ENCODE data around the gene GTF2I. TPM values are rescaled to one million over a fixed set of nuclear protein-coding genes. Genes with fewer than 3 reads are reported as not detected.
"Not testable (repeated sequence)": the region's sequence is repeated elsewhere in the genome, so short reads cannot be mapped to it uniquely, and the experiment has no call there.

The GTF2I gene
- polyA plus RNA-seq, 1 donor = 166 TPM

DNA sequence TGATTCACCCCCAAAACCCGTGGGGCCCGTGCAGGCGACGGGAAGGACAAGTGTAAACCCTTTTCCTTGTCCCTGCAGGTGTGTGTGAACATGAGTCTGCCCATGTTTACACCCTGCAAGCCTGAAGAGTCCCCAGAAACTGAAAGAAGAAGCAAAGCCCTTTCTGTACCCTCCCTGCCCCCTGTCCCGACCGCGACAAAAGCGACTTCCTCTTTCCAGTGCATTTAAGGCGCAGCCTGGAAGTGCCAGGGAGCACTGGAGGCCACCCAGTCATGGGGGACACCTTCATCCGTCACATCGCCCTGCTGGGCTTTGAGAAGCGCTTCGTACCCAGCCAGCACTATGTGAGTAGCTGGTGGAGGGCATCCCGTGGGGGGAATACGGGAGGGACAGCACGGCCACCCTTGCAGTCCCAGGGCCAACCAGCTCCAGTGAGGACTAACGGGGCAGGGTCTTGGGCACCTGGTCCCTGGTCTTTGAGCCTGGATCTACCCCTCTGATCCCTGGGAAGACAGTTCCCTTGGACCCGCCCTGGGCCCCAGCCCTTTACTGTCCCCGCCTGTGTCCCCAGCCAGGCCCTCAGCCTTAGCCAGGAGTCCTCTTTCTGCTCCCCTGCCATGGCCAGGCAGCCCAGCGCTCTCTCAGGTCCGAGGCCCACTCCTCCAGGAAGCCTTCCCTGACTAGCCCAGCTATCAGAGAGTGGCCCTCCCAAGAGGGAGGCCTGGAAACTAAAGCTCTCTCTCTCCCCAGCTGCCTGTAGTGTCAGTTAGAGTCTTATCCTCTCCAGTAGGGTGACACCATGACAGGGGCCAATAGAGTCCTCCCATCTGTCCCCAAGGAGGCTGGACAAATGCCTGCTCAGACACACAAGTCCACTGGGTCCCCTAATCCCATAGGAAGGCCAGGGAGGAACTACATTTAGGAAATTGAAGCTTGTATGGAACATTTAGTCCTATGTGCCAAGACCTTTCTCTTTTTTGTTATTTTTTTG, 116.5 kb downstream of the GTF2I start, which contains the start of gene NCF1:
TSS of gene NCF1 (plus strand) at position 252 of the 991 bp plus-strand sequence. CDS start at position 273, 21 bp downstream.
- DNase-seq (ENCODE audit: low read depth) = not testable (repeated sequence)

DNA sequence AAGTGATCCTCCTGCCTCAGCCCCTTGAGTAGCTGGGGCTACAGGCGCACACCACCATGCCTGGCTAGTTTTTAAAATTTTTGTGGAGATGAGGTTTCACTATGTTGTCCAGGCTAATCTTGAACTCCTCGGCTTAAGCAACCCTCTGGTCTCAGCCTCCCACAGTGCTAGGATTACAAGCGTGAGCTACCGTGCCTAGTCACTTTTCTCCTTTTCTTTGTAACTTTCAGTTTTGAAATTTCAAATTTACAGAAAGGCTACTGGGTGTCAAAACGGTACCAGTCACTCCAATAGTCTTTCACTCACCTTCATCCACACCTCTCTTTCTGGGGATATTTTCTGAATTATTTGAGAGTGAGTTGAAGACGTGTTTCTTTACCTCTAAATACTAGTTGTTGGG, 117.6 kb downstream of the GTF2I start:
- not testable (repeated sequence) for DNase-seq (ENCODE audit: low read depth)

DNA sequence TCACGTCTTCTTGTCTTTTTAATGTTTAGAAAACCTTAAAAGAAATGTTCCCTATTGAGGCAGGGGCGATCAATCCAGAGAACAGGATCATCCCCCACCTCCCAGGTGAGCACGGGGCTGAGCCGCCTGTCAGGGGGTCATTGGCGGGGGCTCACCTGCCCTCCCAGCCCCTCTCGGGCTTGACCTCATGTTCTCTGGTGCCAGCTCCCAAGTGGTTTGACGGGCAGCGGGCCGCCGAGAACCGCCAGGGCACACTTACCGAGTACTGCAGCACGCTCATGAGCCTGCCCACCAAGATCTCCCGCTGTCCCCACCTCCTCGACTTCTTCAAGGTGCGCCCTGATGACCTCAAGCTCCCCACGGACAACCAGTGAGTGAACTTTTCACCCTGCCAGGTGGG, 121.5 kb downstream of the GTF2I start:
- not testable (repeated sequence) for DNase-seq (ENCODE audit: low read depth)

DNA sequence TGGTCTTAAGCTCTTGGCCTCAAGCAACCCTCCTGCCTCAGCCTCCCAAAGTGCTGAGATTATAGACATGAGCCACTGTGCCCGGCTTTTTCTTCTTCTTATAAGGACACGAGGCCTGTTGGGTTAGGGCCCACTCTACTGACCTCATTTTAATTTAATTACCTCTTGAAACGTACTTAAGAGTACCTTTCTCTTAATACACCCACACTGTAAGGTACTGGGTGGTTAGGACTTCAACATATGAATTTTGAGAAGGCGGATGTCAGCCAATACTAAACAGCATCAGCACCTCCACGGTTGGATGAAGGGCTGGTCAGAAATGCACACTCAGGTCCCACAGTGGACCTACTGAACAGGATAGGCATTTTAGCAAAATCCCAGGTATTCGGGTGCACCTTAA, 124.2 kb downstream of the GTF2I start:
- DNase-seq (ENCODE audit: low read depth) = not testable (repeated sequence)

DNA sequence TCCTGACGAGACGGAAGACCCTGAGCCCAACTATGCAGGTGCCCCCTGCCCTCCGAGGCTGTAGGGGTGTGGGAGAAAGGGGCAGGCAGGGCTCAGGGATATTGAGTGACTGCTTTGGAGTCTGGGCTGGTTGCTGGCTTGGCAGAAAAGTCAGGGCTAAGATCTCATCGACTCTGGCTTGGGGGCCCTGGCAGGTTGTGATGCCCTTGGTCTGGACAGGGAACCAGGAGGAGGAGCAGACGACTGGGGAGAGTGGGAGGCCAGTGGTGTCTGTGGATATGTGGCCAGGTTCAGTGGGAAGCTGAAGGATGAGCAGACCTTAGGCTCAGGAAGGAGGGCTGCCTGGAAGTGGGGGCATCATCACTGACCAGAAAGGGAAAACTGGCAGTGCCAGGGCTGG, 126.1 kb downstream of the GTF2I start:
- DNase-seq (ENCODE audit: low read depth) = not testable (repeated sequence)

DNA sequence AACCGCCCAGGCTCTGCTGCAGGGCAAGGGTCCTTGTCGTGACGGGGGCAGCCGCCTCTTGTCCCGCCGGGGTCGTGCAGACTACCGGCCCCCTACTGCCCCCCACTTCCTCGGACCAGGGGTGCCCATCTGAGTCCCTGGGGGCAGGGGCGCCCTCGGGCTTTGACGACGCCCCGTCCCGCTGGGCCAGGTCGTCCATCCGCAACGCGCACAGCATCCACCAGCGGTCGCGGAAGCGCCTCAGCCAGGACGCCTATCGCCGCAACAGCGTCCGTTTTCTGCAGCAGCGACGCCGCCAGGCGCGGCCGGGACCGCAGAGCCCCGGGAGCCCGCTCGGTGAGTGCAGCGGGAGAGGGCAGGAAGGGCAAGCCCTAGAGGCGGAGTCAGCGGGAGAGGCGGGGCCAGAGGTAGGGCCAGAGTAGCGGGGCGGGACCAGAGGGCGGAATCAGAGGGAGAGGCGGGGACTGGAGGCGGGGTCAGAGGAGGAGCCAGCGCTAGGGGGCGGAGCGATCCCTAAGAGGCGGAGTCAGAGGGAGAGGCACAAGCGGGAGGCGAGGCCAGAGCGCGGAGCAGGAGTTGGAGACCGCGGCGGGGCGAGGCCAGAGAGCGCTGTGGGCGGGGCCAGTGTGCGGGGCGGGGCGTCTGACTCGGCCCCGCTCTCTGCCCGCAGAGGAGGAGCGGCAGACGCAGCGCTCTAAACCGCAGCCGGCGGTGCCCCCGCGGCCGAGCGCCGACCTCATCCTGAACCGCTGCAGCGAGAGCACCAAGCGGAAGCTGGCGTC, 131.0 kb downstream of the GTF2I start:
- DNase-seq (ENCODE audit: low read depth) = not testable (repeated sequence)

DNA sequence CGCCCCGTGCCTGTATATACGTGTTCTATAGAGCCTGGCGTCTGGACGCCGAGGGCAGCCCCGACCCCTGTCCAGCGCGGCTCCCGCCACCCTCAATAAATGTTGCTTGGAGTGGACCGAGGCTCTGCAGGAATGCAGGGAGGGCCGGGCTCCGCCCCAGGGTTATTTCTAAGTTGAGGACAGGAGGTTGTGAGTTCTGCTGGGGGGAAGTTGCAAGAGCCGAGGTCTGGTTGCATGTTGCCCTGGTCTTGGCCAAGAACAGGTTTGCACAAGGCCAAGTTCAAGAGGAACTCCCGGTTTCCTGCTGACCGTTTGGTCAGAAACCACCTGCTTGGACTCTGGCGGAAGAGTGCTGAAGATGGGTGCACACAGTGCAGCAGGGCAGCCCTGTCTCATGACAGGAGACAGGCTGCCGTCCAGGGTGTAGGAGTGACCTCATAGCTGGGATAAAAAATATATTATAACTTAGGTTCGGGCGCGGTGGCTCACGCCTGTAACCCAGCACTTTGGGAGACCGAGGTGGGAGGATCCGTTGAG, 131.8 kb downstream of the GTF2I start:
- not testable (repeated sequence) for DNase-seq (ENCODE audit: low read depth)

DNA sequence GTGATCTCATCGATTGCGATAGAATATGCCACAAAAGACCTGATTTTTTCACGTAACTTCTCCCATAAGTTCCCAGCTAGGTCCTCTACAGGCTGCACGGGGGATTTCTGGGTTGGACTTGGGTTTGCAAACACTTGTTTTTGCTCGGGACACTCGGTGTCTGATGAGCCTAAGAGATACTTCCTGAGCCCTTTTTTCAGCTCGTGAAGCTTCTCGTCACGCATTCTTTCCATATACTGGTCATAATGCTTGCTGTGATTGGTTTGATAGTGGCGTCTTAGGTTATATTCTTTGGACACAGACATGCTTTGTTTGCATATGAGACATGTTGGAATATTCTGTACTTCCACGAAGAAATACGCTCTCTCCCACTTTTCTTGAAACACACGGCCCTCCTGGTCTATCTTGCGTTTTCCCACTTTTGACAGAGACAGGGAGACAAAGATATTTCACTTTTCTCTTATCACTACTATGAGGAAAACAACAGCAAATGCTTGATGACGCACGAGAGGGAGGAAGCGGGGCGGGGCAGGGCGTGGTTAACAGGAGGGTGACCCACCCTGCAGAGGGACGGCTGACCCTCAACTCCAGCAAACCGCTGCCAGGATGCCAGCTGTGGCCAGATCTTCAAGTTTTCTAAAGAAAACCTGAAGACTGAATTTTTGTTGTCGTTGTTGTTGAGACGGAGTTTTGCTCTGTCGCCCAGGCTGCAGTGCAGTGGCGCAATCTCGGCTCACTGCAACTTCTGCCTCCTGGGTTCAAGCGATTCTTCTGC, 140.5 kb downstream of the GTF2I start:
- not testable (repeated sequence) for DNase-seq (ENCODE audit: low read depth)

DNA sequence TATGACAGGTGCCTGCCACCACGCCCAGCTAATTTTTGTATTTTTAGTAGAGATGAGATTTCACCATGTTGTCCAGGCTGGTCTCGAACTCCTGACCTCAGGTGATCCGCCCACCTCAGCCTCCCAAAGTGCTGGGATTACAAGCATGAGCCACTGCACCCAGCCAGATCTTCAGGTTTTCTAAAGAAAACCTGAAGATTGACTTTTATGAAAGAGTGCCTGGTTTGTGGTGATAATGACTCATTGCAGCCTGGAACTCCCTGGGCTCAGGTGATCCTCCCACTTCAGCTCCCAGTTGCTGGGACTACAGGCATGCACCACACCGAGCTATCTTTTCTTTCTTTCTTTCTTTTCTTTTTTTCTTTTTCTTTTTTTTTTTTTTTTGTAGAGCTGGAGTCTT, 141.1 kb downstream of the GTF2I start:
- not testable (repeated sequence) for DNase-seq (ENCODE audit: low read depth)

Other genes with a start within 250 kb of the GTF2I start
- gene GTF2IRD1, start 203.8 kb upstream of the GTF2I start, polyA plus RNA-seq (ENCODE audit: insufficient read length) = 48.0 TPM
- gene NCF1, start 116.3 kb downstream of the GTF2I start, polyA plus RNA-seq (ENCODE audit: insufficient read length) = 2.2 TPM
- gene GTF2IRD2, start 193.9 kb downstream of the GTF2I start, polyA plus RNA-seq (ENCODE audit: insufficient read length) = 13.7 TPM

Data from forelimb muscle (tissue), 1 donor.